AG04449 (cell line): ENCODE measurements around the gene MAPK1IP1L.

Source experiments
- CTCF ChIA-PET: fragments of 350-600 bp; formaldehyde crosslinking; extraction: SDS; loops from one replicate; lab custom pipeline; 2021; ENCODE audit warnings: antibody characterized with exemption; lab: Yijun Ruan, JAX
- POLR2A ChIA-PET: fragments of 400-600, 350-600 bp; formaldehyde crosslinking; extraction: SDS; loops from one replicate; lab custom pipeline; 2020; ENCODE audit warnings: antibody characterized with exemption, inconsistent platforms; lab: Yijun Ruan, JAX
- DNase-seq: peaks from one replicate; pipeline ENCODE4 v3.0.0-alpha.2; 2010; ENCODE audit warnings: low read depth, low spot score
- H3K4me3 ChIP-seq: 2 replicates; pipeline ENCODE4 v1.5.1; 2011; ENCODE audit warnings: low read depth, mild to moderate bottlenecking, control low read depth, low read length
- CTCF ChIP-seq: IDR thresholded peaks from one replicate; pipeline ENCODE4 v1.5.1; 2011; ENCODE audit warnings: mild to moderate bottlenecking, moderate library complexity, low read length, control low read depth, inconsistent platforms; ENCODE audit not compliant: insufficient read depth; ENCODE audit errors: missing control alignments

The MAPK1IP1L gene

GRCh38 chr14:55097881-55098560, 46.6 kb downstream of the MAPK1IP1L start:
- DNase-seq, result no peak
- no peak for TF ChIP-seq CTCF
- ChIA-PET CTCF (interaction anchor here (1.0 to 2.8 kb wide), 4 partner anchors 9 to 63 kb away, joined by 3 to 15 read pairs (median 6); partner anchors contain the start of gene MAPK1IP1L), POLR2A (interaction anchor here (1.0 kb wide), 1 partner anchor 38 kb away, joined by 3 read pairs; no protein-coding TSS in a partner anchor)
- H3K4me3 ChIP-seq, result no peak overlapping the region

GRCh38 chr14:55098561-55098898, 47.1 kb downstream of the MAPK1IP1L start:
- no peak for DNase-seq
- no peak overlapping the region for H3K4me3 ChIP-seq
- TF ChIP-seq CTCF, result no peak
- ChIA-PET POLR2A (interaction anchor here (1.0 kb wide), 1 partner anchor 38 kb away, joined by 3 read pairs; no protein-coding TSS in a partner anchor), CTCF (interaction anchor here (1.0 to 2.8 kb wide), 4 partner anchors 9 to 62 kb away, joined by 3 to 15 read pairs (median 6); partner anchors contain the start of gene MAPK1IP1L)

GRCh38 chr14:55099756-55100155, 48.3 kb downstream of the MAPK1IP1L start:
- ChIA-PET CTCF (interaction anchor here (1.0 to 1.3 kb wide), 3 partner anchors 10 to 115 kb away, joined by 3 to 13 read pairs (median 3); partner anchors contain the start of gene MAPK1IP1L), POLR2A (interaction anchor here (0.6 kb wide), 1 partner anchor 36 kb away, joined by 4 read pairs; no protein-coding TSS in a partner anchor)
- TF ChIP-seq CTCF, result no peak

GRCh38 chr14:55101698-55102097, 50.3 kb downstream of the MAPK1IP1L start:
- TF ChIP-seq CTCF, result no peak
- DNase-seq, result no peak
- H3K4me3 ChIP-seq, result no peak overlapping the region
- POLR2A ChIA-PET, result interaction anchor here (2.0 kb wide), 1 partner anchor 28 kb away, joined by 11 read pairs; the partner anchor contains the start of gene LGALS3
- CTCF ChIA-PET, result interaction anchor here (1.0 to 2.1 kb wide), 3 partner anchors 9 to 59 kb away, joined by 3 to 10 read pairs (median 3); partner anchors contain the start of gene MAPK1IP1L

More at GRCh38 chr14:55099756-55100155, 48.3 kb downstream of the MAPK1IP1L start:
- DNase-seq, result no peak
- H3K4me3 ChIP-seq, result no peak overlapping the region

GRCh38 chr14:55102141-55102621, 50.7 kb downstream of the MAPK1IP1L start:
- POLR2A ChIA-PET, result interaction anchor here (0.6 to 2.2 kb wide), 5 partner anchors 8 to 327 kb away, joined by 3 to 11 read pairs (median 8); partner anchors contain the start of gene LGALS3
- no peak for TF ChIP-seq CTCF
- CTCF ChIA-PET, result interaction anchor here (0.7 to 2.6 kb wide), 8 partner anchors 8 to 59 kb away, joined by 3 to 16 read pairs (median 4); partner anchors contain the start of gene MAPK1IP1L
- H3K4me3 ChIP-seq, result no peak overlapping the region
- peak; percentile 98 for DNase-seq
